Measurements from ENCODE around the gene UBXN4. TPM values are rescaled to one million over a fixed set of nuclear protein-coding genes. Genes with fewer than 3 reads are reported as not detected.

UBXN4 gene
- total RNA-seq, 1 experiment from 2014 or later = 65.4 TPM

DNA sequence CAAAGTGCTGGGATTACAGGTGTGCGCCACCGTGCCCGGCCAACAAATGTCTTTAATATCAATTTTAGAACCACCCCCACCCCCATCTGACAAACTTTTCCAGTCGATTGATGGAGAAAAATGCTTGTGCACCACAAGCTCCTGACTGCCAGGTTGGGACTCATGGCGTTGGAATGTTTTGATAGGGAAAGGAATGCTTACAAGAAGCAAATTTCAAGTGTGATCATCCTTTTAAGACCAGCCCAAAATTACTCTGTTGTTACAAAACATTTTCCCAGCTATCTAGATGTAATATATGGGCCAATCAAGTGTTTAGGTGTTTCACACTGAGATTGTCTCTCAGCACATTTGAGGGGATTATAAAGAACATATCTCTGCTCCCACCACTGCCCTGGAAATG is 45.2 kb downstream of the UBXN4 start:
- Histone ChIP-seq H3K4me2 (ENCODE audit: insufficient read depth, insufficient read length, low read length) (no peak overlapping the region), H3K4me1 (ENCODE audit: insufficient read depth, low read length) (no peaks in the 10 kb centered on the region; the same call in 1 of the 2 replicates), H3K9me3 (ENCODE audit: control insufficient read depth, low read depth, low read length) (no peaks in the 10 kb centered on the region), H3K14ac (ENCODE audit: insufficient read depth, low read length) (no peak overlapping the region), H3K23me2 (ENCODE audit: insufficient read length, low read depth, low read length, poor library complexity, severe bottlenecking) (no peaks in the 10 kb centered on the region), H4K8ac (replicated peaks; ENCODE audit: insufficient read length, low read depth, low read length) (no peak overlapping the region), H2BK20ac (ENCODE audit: low read depth, low read length, poor library complexity, severe bottlenecking) (no peak overlapping the region), H3K79me1 (ENCODE audit: insufficient read depth, low read depth, low read length, poor library complexity, severe bottlenecking) (no peaks in the 10 kb centered on the region), H3K56ac (ENCODE audit: insufficient read length, low read depth, low read length) (no peak overlapping the region), H2AK5ac (ENCODE audit: insufficient read length, low read length) (no peak overlapping the region), H3K79me2 (ENCODE audit: insufficient read depth, low read length) (no peaks in the 10 kb centered on the region), H3T11ph (ENCODE audit: low read length) (no peak overlapping the region), H3K18ac (ENCODE audit: insufficient read length, low read depth, low read length) (no peak overlapping the region), H3K27me3 (ENCODE audit: insufficient read depth, low read length) (no peaks in the 10 kb centered on the region), H4K20me1 (ENCODE audit: control insufficient read depth, insufficient read depth, insufficient read length) (no peaks in the 10 kb centered on the region), H4K5ac (ENCODE audit: insufficient read length, low read depth, low read length) (no peak overlapping the region), H2BK12ac (ENCODE audit: insufficient read length, low read depth, low read length) (no peak overlapping the region), H2AFZ (ENCODE audit: low read length) (no peak overlapping the region), H3K23ac (ENCODE audit: insufficient read length, low read depth, low read length) (no peak overlapping the region), H2BK120ac (ENCODE audit: low read depth, low read length, poor library complexity, severe bottlenecking) (no peak overlapping the region), H4K91ac (ENCODE audit: insufficient read length, low read depth, low read length) (no peak overlapping the region), H2BK5ac (ENCODE audit: insufficient read length, low read length) (no peak overlapping the region), H3K4ac (ENCODE audit: low read depth, low read length) (no peak overlapping the region), H3K9ac (ENCODE audit: extremely low read depth, insufficient read length, low read length) (no peak overlapping the region), H2BK15ac (ENCODE audit: low read depth, low read length) (no peak overlapping the region), H3K27ac (ENCODE audit: insufficient read length, low read depth, low read length) (no peak overlapping the region)
- H3K4me3 Mint-ChIP-seq = no peak overlapping the region
- peaks cover 35 to 49% (median 48%) of the 10 kb centered on the region in 3 experiments for H3K36me3 Mint-ChIP-seq (ENCODE audit: insufficient read depth in 1 of 3, low read depth in 3 of 3)
- TF ChIP-seq, protein P1, sequence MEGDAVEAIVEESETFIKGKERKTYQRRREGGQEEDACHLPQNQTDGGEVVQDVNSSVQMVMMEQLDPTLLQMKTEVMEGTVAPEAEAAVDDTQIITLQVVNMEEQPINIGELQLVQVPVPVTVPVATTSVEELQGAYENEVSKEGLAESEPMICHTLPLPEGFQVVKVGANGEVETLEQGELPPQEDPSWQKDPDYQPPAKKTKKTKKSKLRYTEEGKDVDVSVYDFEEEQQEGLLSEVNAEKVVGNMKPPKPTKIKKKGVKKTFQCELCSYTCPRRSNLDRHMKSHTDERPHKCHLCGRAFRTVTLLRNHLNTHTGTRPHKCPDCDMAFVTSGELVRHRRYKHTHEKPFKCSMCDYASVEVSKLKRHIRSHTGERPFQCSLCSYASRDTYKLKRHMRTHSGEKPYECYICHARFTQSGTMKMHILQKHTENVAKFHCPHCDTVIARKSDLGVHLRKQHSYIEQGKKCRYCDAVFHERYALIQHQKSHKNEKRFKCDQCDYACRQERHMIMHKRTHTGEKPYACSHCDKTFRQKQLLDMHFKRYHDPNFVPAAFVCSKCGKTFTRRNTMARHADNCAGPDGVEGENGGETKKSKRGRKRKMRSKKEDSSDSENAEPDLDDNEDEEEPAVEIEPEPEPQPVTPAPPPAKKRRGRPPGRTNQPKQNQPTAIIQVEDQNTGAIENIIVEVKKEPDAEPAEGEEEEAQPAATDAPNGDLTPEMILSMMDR (conservative IDR thresholded peaks at IDR 0.05) = no peak
- H3K27ac Mint-ChIP-seq = no peak overlapping the region
- no peaks in the 10 kb centered on the region for H3K27me3 Mint-ChIP-seq (ENCODE audit: low read depth)
- H3K9me3 Mint-ChIP-seq = peaks cover 0 to 8% of the 10 kb centered on the region in 2 experiments; a peak in 3 of 5 replicates
- WGBS (ENCODE audit: extremely low coverage, insufficient read length, low lambda C conversion rate) = no CpG with 5 or more reads among the region's 5 CpGs
- peaks cover 17 to 19% of the 10 kb centered on the region in 2 experiments for H3K4me1 Mint-ChIP-seq
- no peak for DNase-seq

Data from H9 (cell line).